Activated T-cell treated with anti-CD3 and anti-CD28 coated beads for 24 hours (primary cell): ENCODE results near the gene PRKAG2.

Source experiments
- DNase-seq: peaks from one replicate; pipeline ENCODE4 v3.0.0-alpha.2; 2020; ENCODE audit warnings: low read depth

PRKAG2 gene

DNA sequence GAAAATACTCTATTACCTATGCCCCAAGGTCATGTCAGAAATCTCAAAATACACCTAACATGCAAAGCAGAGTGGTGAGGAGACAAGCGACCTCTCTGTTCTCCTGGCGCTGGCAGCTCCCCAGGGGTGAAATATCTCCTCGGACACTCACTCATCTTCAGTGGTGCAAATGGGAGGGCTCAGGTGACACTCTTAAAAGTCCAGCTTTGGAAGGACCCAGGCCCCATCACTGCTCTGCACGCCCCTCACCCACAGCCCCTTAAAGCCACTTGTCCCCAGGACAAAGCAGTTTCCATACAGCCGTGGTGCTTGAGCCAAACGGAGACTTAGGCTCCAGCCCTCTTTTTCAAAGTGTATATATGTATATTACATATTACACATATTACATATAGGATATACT, 12.4 kb downstream of the PRKAG2 start:
- DNase-seq = no peak

GRCh38 chr7:151864081-151864480, 12.8 kb downstream of the PRKAG2 start:
- no peak for DNase-seq

DNA sequence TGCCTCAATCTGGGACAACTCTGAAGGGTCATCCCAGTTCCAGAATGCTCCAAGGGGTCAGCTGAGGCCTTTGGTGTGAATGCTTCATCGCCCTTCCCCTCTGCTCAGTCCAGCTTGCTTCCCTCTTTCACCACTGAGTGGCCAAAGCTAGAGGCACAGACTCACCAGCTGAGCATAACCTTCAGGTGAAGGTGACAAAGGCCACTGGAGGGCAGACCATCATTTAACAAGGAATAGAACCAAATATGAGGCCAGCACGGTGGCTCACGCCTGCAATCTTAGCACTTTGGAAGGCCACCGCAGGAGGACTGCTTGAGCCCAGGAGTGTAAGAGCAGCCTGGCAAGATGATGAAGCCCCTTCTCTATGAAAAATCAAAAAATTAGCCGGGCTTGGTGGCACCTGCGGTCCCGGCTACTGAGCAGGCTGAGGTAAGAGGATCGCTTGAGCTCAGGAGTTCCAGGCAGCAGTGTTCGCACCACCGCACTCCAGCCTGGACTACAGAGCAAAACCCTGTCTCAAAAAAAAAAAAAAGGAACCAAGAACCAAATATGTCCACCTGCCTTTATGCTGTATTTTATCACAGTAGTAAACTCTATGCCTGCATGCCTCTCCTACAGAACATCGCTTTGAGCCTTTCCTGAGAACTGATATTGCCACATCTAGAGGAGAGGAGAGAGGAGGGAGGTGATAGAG, 13.4 kb downstream of the PRKAG2 start:
- no peak for DNase-seq

DNA sequence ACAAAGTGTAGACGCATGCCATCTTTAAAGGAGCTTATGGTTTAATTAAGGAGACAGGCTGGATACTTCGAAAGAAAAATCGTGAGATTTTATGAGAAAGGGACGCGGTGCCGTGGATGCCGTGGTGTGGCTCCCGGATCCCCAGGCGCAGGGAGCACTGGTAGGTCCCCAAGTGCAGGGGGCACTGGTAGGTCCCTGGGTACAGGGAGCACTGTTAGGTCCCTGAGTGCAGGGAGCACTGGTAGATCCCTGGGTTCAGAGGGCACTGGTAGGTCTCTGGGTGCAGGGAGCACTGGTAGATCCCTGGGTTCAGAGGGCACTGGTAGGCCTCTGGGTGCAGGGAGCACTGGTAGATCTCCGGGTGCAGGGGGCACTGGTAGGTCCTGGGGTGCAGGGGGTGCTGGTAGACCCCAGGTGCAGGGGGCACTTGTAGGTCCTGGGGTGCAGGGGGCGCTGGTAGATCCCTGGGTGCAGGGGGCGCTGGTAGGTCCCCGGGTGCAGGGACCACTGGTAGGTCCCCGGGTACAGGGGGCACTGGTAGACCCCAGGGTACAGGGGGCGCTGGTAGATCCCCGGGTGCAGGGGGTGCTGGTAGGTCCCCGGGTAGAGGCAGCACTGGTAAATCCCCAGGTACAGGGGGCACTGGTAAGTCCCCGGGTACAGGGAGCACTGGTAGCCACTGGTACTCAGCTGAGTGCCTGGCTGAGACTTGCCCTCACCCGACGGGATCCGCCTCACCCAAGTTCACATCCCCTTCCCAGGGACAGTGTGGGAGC, 14.1 kb downstream of the PRKAG2 start:
- no peak for DNase-seq

DNA sequence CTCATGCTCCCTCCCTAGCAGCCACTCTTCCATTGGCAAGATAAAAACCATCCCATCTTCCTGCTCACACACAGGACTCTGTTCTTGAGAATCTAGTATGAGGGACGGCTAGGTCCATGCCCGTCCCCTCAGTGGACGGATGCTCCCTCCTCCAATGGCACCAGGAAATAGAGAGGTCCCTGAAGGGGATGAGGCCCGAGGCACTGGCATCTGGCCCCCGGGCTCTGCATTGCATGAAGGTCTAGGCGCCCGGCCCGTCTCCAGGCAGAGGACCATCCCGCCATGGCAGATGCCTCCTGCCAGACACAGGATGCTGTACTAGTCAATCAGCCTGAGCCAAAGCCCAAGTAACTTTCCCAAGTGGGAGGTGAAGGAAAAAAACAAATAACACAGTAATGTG, 15.0 kb downstream of the PRKAG2 start:
- no peak for DNase-seq

DNA sequence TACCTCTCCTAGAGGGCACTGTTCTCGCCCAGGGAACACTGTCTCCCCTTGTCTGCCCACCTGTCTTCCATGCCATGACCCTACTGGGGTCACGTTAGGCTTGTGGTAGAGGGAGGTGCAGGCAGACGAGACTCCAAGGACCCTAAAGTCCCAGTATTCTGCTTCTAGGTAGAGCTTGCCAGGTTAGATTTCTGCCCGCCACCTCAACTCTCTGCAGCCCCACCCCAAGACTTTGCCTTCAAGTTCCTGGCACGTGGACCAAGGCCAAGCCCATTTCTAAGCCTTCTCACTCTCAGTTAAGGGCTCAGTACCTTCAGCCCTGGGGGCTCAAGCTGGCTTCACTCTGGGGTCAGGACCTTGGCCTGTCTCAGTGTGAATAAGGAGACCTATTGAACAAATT, 16.1 kb downstream of the PRKAG2 start:
- no peak for DNase-seq

- DNase-seq = no peak
These were observed 16.8 kb downstream of the PRKAG2 start for GRCh38 chr7:151859948-151860685.

- DNase-seq = no peak
These were observed 17.6 kb downstream of the PRKAG2 start for GRCh38 chr7:151859111-151859947.

- no peak for DNase-seq
These were observed 18.5 kb downstream of the PRKAG2 start for GRCh38 chr7:151858456-151858855.

GRCh38 chr7:151857866-151858450, 19.0 kb downstream of the PRKAG2 start:
- no peak for DNase-seq

GRCh38 chr7:151857412-151857811, 19.5 kb downstream of the PRKAG2 start:
- no peak for DNase-seq

DNA sequence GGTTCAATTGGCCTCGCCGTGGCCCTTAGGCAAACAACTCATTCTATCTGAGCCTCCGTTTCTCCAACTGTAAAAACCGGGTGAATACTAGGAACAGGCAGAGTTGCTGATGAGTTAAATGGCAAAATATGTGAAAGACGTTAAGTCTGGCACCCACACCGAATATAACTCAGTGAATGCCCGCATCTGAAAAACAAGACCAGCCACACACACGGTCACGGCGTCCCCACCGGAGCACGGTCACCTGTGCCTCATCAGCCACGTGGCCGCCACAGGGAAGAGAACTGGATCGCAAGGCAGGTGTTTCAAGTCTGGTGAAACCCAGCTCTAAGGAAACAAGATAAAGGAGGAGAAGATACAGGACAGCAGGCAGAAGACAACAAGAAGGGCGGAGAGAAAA, 20.4 kb downstream of the PRKAG2 start:
- DNase-seq = no peak

DNA sequence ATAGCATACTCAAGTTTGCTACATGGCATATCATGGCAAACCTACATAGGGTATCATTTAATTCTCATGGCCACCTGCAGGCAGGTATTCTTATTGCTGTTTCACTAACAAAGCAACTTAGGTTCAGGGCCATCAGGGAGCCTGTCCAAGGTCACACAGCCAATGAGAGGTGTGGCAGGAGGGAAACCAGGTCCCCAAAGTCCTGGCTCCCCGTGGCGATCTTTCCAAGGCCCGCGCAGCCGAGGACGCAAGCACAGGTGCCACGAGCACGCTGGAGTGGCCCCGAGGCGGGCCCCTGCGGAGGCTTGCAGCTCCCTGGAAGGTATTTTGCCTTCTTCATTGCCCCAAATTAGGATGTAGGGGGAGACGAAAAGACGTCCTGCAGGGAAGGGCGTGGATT, 20.8 kb downstream of the PRKAG2 start:
- DNase-seq = no peak

DNA sequence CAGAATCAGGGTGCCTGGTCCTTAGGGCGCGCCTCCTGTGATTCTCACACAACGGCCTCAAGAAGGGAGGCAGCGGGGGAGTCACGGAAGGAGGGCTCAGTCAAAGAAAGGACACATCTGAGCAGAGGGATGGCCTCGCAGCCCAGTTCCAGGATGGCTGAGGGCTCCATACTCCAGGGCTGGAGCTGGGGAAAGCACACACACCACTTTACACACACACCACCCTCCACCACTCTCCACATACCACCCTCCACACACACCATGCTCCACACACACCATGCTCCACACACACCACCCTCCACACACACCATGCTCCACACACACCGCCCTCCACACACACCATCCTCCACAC, 22.2 kb downstream of the PRKAG2 start:
- no peak for DNase-seq

DNA sequence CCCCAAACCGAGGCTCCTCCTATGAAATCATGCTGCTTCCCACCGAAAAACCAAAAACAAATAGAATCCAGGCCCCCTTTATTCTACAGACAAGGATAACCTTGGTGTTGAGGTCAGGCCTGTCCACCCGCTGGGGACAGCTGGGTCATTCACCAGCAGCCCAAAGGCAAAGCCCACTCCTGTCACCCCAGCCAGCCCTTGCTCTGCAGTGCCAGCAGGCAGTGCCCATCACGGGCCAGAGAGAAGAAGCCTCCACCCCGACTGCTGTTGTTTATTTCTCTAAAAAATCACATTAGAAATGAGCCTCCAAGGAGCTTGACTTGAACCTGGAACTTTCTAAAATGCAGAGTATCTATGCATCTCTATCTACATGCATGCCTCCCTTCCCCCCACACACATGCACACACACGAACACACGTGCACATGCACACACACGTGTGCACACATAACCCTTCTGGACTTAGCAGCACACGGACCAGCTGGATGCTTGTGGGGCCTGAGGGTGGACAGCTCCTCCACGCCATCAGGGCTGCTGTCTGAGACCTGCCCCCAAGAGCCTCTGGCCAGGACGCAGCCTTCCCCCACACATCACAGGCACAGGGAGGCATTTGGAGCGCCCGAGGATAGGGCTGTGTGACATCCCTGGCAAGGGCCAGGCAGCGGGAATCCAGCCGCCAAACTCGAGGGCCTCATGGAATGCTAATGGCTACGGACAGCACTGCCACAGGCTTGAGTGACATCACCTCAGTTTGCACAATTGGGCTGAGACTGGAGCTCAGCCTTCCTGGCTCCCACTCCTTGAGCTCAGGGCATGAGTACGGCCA, 22.8 kb downstream of the PRKAG2 start:
- DNase-seq = no peak

DNA sequence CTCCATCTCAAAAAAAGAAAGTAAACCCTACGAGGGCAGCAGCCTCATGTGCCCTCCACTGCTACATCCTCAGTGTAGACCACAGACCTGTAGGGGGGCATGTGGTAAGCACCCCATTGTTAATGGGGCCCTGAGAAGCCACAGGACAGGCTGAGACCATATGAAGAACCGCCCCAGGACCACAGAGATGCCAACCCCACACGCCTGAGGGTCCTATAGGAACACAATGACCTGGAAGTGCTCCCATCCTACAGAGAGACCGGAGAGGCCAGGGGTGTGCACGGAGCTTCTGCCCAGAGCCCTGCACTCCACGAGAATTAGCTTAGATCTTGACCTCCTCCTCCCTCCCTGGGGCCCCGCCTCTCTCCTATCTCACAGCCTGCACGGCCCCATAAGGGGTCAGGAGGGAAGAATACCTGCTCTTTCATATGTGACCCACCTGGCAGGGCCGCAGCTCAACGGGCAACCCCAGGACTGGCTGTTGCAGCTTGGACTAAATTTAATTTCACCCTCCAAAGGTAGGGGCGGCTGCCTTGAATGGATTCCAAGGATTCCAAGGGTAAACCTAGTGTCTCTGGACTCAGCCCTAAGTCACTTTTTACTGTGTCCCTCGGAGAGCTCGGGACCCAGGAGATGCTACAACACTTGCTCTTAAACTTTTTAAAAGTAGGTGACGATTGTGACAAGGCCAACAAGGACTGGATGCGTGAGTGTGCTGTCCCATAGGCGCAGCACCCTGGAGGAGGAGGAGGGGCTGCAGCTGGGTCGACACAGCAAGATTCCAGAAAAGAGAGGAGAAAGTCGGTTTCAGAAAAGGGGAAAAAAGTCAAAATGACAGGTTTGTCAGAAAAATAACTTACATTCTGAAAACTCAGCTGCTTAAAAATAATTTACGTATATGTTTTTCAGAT, 24.2 kb downstream of the PRKAG2 start:
- DNase-seq = no peak

DNA sequence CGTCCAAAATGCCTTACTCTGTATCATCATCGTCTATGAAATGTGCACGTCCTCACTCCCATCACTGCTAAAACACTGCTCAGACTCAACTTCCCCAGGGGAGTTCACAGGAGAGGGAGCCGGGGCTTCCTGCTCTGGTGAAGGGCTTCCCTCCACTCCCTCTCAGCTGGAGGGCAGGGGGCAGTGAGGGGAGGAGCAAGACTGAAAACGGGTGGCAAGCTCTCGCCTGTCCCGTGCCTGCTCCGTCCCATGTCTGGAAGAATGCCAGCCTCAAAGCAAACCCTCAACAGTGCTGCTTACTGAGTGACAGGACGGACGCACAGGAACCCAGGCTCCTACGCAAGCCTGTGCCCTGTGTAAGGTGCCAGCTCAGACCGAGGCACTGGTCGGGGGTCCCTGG, 25.1 kb downstream of the PRKAG2 start:
- DNase-seq = no peak

GRCh38 chr7:151851145-151851751, 25.7 kb downstream of the PRKAG2 start:
- no peak for DNase-seq

GRCh38 chr7:151850491-151851124, 26.3 kb downstream of the PRKAG2 start:
- DNase-seq = no peak
